GM19452 (cell line): Measurements from ENCODE around the gene PLCB1.

ENCODE experiments used
- ATAC-seq: cut with Tn5 transposase; IDR thresholded peaks from one replicate; pipeline ENCODE4 v1.9.1; 2021; ENCODE audit not compliant: unreplicated experiment

PLCB1 gene

DNA sequence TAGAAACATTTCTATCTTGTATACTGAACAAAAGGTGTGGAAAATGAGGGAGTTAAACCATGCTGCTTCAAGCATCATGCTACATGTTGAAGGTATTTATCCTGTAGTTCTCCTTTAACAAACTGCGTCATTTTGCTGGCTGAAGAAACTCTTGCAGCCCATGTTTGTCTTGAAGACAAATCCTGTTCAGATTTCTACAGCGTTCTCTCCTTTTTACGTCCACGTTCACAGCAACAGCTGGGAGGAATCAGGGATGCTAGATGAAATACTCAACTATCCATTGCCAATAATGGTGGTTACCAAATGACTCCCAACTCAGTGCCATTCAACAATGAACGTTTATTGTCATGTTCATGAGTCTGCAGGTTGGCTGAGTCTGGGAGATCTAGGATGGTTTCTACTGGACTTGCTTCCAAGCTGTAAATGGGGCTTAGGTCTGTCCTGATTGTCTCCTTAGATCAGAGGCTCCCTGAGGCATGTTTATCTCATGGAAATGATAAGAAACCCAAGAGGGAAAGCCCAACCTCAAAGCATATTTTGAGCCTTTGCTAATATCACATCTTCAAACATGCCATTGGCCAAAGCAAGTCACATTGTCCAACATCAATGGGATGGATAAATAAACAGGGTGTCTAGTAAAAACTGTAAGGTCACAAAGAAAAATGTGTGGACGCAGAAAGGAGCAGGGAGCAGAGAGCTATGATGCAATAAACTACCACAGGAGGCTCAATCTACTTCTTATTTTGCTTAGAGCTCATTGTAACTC lies 2.7 kb upstream of the PLCB1 start:
- ATAC-seq, result no peak

DNA sequence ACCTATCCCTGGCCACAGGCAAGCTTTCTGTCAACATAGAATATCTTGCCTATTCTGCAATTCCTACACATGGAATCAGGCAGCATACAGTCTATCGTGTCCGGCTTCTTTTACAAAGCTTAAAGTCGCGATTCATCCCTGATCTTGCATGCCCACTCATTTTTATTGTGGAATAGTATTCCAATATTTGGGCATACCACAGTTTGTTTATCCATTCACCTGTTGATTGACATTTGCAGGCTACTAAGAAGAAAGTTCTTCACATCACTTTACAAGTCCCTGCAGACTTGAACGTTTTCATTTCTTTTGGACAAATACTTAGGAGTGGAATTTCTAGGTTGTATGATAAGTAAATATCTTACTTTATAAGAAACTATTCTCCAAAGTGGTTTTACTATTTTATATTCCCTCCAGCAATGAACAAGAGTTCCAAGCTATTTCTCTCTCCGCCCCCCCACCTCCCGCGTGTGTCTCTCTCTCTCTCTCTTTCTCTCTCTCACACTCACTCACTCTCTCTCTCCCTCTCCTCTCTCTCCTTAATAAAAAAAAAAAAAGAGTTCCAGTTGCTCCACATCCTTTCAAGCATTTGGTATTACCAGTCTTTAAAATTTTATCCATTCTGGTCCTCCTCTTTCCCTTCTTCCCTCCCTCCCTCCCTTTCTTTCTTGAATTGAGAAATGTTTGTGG lies 1.1 kb upstream of the PLCB1 start:
- no peak for ATAC-seq

GRCh38 chr20:8132484-8133309 lies 631 bp downstream of the PLCB1 start:
- peak; percentile 13 for ATAC-seq

- no peak for ATAC-seq
These were observed 1.3 kb downstream of the PLCB1 start for GRCh38 chr20:8133310-8133768.

DNA sequence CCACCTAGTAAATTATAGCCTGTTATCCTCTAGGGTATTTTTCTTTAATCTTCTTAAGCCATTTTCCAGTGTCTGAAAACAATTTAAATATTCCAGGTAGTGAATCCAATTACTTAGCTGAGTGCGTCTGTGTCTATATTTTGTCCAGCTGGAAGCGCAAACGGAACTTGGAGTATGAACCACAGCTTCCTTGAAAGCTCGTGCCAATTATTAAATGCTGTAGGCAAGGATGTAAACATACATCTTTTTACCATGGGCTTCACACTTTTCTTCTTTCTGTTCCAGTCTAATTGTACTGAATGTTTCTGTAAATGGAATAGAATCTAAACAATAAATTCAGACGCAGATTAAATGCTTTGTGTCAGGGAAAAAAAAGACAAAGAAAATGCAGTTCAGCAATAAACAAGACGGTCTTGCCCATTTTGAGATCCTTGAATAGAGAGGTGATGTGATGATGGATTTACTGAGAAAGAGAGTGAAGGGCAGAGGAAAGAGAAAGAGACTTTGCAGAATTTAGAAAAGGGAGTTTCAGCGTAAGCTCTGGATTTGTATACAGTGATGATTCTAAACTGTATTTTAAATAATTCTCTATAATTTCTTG lies 1.9 kb downstream of the PLCB1 start:
- ATAC-seq, result no peak

GRCh38 chr20:8139899-8140298 lies 7.8 kb downstream of the PLCB1 start:
- no peak for ATAC-seq

DNA sequence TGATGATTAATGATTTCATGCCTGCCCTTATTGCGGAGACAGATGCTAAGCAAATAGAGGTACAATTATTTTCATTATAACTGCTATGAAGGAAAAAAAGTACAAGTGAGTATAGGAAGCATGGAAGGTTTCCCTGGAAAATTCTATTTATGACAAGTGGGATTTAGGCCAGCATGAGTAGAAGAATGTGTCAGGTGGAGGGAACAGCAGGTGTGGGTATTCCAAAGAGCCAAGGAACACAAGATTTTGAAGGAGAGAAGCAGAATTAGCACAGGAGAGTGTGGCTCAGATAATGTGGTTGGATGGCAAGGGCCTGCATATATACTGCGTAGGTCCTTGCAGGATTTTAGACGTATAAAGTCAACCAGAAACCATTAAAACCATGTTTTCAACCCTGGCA lies 11.4 kb downstream of the PLCB1 start:
- ATAC-seq, result no peak

DNA sequence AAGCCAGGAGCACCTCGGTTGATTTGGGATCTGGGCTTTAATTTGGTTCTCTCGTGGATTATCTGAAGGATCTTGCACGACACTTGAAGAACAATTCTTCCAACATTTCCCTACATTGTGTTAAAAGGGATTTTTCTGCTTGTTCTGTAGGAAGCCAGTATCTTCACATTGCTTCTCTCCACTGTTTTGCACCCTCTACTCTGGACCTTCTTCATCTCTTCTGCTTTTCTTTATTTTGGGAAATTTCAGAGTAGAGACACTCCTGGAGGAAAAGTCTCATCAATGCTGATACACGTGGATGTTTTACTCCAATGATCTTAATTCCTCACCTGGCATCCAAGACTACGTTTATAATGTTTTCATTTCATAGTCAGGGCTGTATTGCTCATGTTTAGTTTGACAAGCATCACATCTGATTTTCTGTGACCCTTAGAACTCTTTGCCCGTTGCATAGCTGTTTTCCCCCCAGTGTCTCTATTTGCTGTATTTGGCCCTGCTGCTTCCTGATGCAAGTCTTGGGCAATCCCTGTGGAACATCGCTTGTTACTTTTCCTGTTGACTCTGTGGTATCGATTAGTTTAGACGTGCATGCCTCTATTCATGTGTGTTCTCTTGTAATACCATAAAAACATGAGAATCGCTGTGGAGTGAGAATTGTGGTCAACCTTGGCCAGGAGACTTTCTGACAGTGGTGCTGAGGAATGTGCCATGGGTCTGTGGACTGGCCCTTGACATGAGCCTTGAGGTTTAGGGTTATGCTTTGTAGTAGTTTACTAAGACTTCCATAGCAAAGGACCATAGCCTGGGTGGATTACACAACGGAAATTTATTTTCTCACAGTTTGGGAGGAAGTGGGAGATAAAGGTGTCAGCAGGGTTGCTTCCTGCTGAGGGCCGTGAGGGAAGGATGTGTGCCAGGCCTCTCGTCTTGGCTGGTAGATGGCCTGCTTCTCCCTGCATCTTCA lies 12.5 kb downstream of the PLCB1 start:
- no peak for ATAC-seq

DNA sequence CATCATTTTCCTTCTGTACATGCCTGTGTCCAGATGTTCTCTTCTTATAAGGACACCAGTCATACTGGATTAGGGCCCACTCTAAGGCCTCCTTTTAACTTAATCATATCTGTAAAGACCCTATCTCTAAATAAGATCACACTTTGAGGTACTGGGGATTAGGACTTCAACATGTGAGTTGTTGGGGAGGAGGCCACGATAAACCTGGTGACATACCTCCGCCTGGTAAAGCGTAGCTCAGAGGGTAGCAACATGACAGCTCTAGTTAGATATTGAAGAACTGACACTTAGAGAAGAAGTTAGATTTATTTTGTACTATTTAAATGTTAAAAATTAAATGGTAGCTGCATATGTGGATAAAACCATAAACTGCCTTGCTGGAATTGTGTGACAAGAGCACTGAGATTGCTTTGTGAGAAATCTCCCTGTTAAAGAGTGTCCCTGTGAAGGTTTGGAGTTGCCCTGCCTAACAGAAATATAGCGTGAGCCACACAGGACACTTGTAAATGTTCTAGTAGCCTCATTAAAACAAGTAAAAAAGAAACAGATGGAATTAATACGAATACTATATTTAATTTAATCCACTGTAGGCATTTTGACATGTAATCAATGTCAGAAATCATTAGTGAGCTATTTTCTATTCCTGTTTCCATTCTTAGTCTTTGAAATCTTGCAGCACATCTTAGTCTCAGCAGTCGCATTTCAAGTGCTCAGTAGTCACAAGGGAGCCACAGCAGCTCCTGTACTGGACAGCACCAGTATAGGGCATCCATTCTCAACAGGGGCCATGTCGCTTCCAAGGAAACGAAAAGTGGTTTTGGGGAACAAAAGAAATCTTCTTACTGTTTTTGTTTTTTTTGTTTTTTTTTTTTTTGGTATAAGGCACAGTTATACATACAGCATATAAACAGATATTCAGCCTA lies 13.4 kb downstream of the PLCB1 start:
- ATAC-seq, result no peak

DNA sequence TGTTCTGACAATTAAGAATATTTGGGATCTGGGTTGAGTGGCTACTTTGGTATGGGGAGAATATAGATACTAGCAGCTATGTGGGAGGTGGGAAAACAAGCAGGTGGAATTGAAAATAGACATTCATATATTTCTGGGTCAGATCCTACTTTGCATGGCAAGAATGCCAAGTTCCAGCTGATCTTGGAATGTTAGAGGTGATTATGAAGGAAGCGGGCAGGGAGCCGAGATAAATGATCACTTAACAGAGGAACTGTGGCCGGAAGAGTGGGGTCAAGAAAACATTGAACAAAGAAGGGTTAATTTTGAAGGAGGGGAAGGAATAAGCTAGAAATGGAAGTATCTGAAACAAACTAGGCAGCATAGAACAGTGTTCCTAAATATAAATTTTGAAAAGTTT lies 15.4 kb downstream of the PLCB1 start:
- ATAC-seq, result no peak

DNA sequence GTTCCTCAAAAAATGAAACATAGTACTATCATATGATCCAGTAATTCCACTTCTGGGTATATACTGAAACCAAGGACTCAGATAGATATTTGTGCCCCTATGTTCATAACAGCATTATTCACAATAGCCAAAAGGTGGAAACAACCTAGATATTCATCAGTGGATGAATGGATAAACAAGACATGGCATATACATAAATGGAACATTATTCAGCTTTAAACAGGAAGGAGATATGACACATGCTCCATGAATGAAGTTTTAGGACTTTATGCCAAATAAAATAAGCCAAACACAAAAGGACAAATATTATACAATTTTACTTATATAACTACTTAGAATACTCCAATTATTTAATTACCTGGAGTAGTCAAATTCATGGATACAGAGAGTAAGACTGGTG lies 16.4 kb downstream of the PLCB1 start:
- ATAC-seq, result no peak

GRCh38 chr20:8150591-8150990 lies 18.5 kb downstream of the PLCB1 start:
- no peak for ATAC-seq

DNA sequence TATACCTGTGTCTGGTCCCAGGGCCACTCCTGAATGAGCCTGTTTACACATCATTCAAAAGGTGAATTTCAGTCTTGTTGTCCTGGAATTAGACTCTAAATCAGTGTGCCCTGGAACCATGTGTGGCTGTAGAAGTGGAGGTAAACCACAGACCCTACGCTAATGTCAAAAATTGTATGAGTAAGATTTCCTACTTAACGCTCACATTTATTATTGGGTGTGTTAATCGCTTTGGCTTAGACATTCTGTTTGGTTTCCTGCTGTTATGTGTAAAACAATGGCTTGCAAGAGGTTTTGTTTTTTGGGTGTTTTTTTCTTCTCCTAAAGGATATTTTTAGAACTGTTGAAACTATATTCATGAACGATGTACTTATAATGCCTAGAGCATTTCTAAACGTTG lies 19.3 kb downstream of the PLCB1 start:
- no peak for ATAC-seq

GRCh38 chr20:8152183-8152582 lies 20.1 kb downstream of the PLCB1 start:
- no peak for ATAC-seq

GRCh38 chr20:8152847-8153246 lies 20.8 kb downstream of the PLCB1 start:
- no peak for ATAC-seq

GRCh38 chr20:8153281-8153908 lies 21.3 kb downstream of the PLCB1 start:
- ATAC-seq, result peak; percentile 66

DNA sequence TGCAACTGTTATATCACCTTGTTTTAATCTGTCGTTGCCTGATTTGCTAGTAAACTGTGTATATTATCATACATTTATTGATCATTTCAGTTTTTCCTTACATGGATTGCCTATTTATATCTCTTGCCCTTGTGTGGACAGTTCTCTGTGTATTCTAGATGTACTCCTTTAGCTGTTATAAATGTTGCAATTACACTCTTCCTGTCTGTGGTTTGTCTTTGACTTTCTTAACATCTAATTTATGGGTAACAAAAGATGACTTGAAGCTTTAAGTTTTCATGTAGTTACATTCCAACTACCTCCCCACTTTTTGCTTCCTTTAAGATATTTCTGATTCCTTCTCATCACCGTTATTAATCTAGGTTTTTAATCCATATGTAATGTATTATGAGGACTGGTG lies 22.6 kb downstream of the PLCB1 start:
- no peak for ATAC-seq

- no peak for ATAC-seq
These were observed 23.2 kb downstream of the PLCB1 start for GRCh38 chr20:8155229-8155628.

DNA sequence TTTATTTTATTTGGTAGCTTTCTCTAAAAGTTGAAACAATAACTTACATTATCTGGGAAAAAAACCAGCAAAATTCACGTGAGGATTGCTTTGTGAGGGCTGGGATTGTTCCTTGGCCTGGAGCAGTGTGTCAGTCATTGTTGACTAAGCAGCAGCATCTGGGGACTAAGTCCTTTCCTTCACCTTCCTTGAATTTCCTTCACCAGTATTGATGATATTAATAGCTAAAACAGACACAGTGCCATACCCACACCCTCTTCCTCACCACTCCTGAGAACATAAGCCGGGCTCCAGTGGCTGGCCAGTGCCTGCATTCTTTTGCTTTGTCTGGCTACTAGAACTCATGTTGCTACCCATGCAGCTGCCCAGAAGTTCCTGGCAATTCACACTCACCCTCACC lies 23.7 kb downstream of the PLCB1 start:
- ATAC-seq, result no peak
